Fibroblast of villous mesenchyme (primary cell): ENCODE data around the gene RETREG1. TPM values are rescaled to one million over a fixed set of nuclear protein-coding genes. Genes with fewer than 3 reads are reported as not detected.

ENCODE experiments used
- DNase-seq: peaks from one replicate; pipeline ENCODE4 v3.0.0-alpha.2; 2010; ENCODE audit warnings: low read depth
- H3K4me3 ChIP-seq: 2 replicates; pipeline ENCODE4 v1.5.1; 2011; ENCODE audit warnings: low read depth, mild to moderate bottlenecking, low read length
- CTCF ChIP-seq: IDR thresholded peaks from 2 replicates; pipeline ENCODE4 v1.5.1; 2012; ENCODE audit warnings: low read depth, mild to moderate bottlenecking, low read length; ENCODE audit not compliant: insufficient read depth
- total RNA-seq: library from RNA; depleted of rRNA; stranded (reverse); fragments of >200 nt; gene quantifications from 2 replicates; pipeline ENCODE4 v1.2.3, GENCODE V29; 2012

RETREG1 gene
- total RNA-seq, 1 donor = 1.7 TPM

- no peak overlapping the region for H3K4me3 ChIP-seq
- peak; percentile 16 for TF ChIP-seq CTCF
- no peak for DNase-seq
These were observed 159.3 kb downstream of the RETREG1 start for GRCh38 chr5:16457451-16457850.

GRCh38 chr5:16456103-16456832 lies 160.5 kb downstream of the RETREG1 start:
- TF ChIP-seq CTCF = peak; percentile 66
- peak; percentile 78 for DNase-seq
- no peak overlapping the region for H3K4me3 ChIP-seq

DNA sequence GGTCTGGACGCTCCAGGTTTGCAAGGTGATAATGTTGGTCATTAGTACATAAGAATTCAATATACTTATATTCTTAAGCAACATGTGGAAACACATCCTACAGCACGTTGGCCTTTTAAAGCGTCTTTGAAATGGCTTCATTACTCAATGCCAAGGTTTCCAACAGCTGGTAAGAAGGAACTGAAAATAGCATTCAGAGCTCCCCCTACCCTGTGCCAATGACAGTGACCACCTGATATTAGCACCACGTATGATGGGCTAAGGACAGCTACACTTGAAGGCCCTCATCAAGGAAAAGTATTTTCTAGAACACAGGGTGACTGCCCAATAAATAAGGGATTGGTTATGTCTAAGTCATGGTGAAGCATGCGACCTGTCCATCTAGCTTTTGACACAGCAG lies 161.1 kb downstream of the RETREG1 start:
- DNase-seq = no peak
- H3K4me3 ChIP-seq = no peak overlapping the region
- no peak for TF ChIP-seq CTCF

GRCh38 chr5:16454686-16455085 lies 162.1 kb downstream of the RETREG1 start:
- TF ChIP-seq CTCF = no peak
- no peak overlapping the region for H3K4me3 ChIP-seq
- DNase-seq = no peak

- H3K4me3 ChIP-seq = no peak overlapping the region
- no peak for DNase-seq
- no peak for TF ChIP-seq CTCF
These were observed 163.2 kb downstream of the RETREG1 start for GRCh38 chr5:16453609-16454008.

- no peak overlapping the region for H3K4me3 ChIP-seq
- TF ChIP-seq CTCF = no peak
These were observed 166.6 kb downstream of the RETREG1 start for GRCh38 chr5:16450163-16450562.

DNA sequence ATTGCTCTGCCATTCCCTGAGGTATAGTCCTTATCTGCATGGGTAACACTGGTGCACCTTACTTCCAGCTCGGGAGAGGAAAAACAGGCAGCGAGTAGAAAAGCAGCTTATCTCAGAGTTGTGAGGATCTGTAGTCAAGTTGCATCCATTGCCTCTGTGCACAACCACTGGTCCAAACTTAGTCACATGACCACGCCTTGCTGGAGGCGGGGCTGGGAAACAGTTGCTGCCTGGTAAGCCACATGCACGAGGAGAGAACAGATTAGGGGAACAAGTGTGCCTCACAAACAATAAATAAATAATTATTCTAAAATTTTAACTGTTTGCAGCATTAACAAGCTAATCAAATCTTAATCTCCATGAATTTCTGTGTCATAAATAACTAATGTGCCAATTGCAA lies 169.8 kb downstream of the RETREG1 start:
- DNase-seq = no peak
- no peak for TF ChIP-seq CTCF
- no peak overlapping the region for H3K4me3 ChIP-seq

More at GRCh38 chr5:16450163-16450562, 166.6 kb downstream of the RETREG1 start:
- DNase-seq = no peak
